Panc1 (cell line): ENCODE results near the gene SDK1. TPM values are rescaled to one million over a fixed set of nuclear protein-coding genes. Genes with fewer than 3 reads are reported as not detected.

Source experiments
- ATAC-seq: fragments of 200-7000 bp; cut with Tn5 transposase; 2 replicates; pipeline ENCODE4 v1.9.1; 2020; ENCODE audit warnings: mild to moderate bottlenecking, moderate library complexity
- BruUV-seq: library from RNA; stranded (reverse); fragments of 400-500 nt; replicated peaks from 2 replicates; lab custom pipeline; 2021; lab: Mats Ljungman, UMichigan
- CTCF ChIA-PET: fragments of 300-600 bp; sonication (Branson Sonifier 250); formaldehyde crosslinking; loops from one replicate; lab custom pipeline; 2022; ENCODE audit warnings: antibody characterized with exemption; lab: Charles Lee
- POLR2A ChIA-PET: fragments of 300-600 bp; sonication (Branson Sonifier 250); formaldehyde crosslinking; loops from one replicate; lab custom pipeline; 2022; ENCODE audit warnings: antibody characterized with exemption; lab: Charles Lee
- DNase-seq: peaks from one replicate; pipeline ENCODE4 v3.0.0-alpha.2; 2010; ENCODE audit warnings: low read depth, low spot score
- H3K27ac ChIP-seq: 2 replicates; pipeline ENCODE4 v1.5.1; 2011; ENCODE audit warnings: mild to moderate bottlenecking, low read length, inconsistent platforms
- H3K27me3 ChIP-seq: fragments of 200-500 bp; sonication (Bioruptor generic); 2 replicates; pipeline ENCODE4 v1.6.0; 2014; ENCODE audit warnings: low read length, inconsistent platforms; ENCODE audit not compliant: control insufficient read depth, insufficient read depth
- H3K36me3 ChIP-seq: fragments of 200-500 bp; sonication (Bioruptor generic); 2 replicates; pipeline ENCODE4 v1.5.1; 2014; ENCODE audit warnings: inconsistent platforms, mild to moderate bottlenecking, low read length, moderate library complexity; ENCODE audit not compliant: control insufficient read depth, insufficient read depth
- H3K4me1 ChIP-seq: 2 replicates; pipeline ENCODE4 v1.5.1; 2011; ENCODE audit warnings: inconsistent platforms, mild to moderate bottlenecking, low read length, moderate library complexity; ENCODE audit not compliant: control insufficient read depth, insufficient read depth
- H3K4me3 ChIP-seq, 2 experiments: 2 replicates each; pipeline ENCODE4 v1.5.1; 2011 to 2012; ENCODE audit warnings: low read depth in 2 of 2, low read length in 2 of 2, mild to moderate bottlenecking in 2 of 2, inconsistent platforms in 1 of 2, moderate library complexity in 1 of 2
- H3K9me3 ChIP-seq: fragments of 200-500 bp; sonication (Bioruptor generic); 2 replicates; pipeline ENCODE4 v1.5.1; 2014; ENCODE audit warnings: low read depth, mild to moderate bottlenecking, inconsistent platforms, low read length, moderate library complexity; ENCODE audit not compliant: control insufficient read depth, insufficient read depth
- POLR2AphosphoS5 ChIP-seq: IDR thresholded peaks from 2 replicates; pipeline ENCODE4 v1.6.1; 2012; ENCODE audit warnings: mild to moderate bottlenecking, low read depth, low read length, moderate library complexity
- SIN3A ChIP-seq: IDR thresholded peaks from 2 replicates; pipeline ENCODE4 v1.6.1; 2012; ENCODE audit warnings: low read depth, mild to moderate bottlenecking, low read length, moderate library complexity, borderline replicate concordance; ENCODE audit not compliant: insufficient read depth
- TCF7L2 ChIP-seq: IDR thresholded peaks from 2 replicates; pipeline ENCODE4 v1.6.1; 2011; ENCODE audit warnings: mild to moderate bottlenecking, low read depth, low read length, inconsistent platforms
- in situ Hi-C: cut with HindIII; loops from 2 replicates; pipeline ENCODE4 v1.10.0; 2016; ENCODE audit warnings: low sequenced_read_pairs, low pct_unique_long_range_greater_than_20kb
- intact Hi-C: fragments of 100-400 bp; cut with micrococcal nuclease; formaldehyde crosslinking; loops from one replicate; pipeline ENCODE4 v1.10.0; 2022; ENCODE audit not compliant: unreplicated experiment
- total RNA-seq: library from RNA; stranded (reverse); gene quantifications from one replicate; pipeline ENCODE4 v1.2.1, GENCODE V29; 2021; ENCODE audit not compliant: unreplicated experiment
- TF ChIP-seq, protein P1 (sequence below): fragments of 450-650 bp; IDR thresholded peaks from 2 replicates; pipeline ENCODE4 v1.5.1; 2017; ENCODE audit warnings: mild to moderate bottlenecking
- TF ChIP-seq, protein P2 (sequence below), 2 experiments: IDR thresholded peaks; 2 replicates each; pipeline ENCODE4 v1.6.1; 2011 to 2012; ENCODE audit warnings: low read depth in 2 of 2, control low read depth in 1 of 2, low read length in 1 of 2, mild to moderate bottlenecking in 1 of 2, moderate library complexity in 1 of 2; ENCODE audit not compliant: insufficient read depth in 1 of 2

SDK1 gene
- total RNA-seq, 1 experiment from 2014 or later, result 47.4 TPM

DNA sequence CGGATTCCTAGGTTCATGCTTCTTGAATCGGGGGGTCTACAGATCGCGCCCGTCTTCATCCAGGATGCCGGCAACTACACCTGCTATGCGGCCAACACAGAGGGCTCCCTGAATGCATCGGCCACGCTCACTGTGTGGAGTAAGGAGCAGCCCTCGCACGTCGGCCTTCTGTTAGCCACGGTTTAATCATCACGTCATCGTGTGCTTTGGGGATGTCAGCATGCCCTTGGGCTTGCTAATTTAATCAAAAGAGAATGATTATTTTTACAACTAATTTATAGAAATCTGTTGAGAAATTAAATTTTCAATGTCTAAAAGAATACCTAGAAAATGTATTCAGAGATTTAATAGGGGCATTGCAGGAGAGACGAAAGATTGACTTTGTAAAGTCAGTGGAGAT, 668.2 kb downstream of the SDK1 start:
- CTCF ChIA-PET, result no interaction called here
- DNase-seq (no peak), ATAC-seq (no peak)
- Histone ChIP-seq H3K36me3 (peaks cover 12% of the 10 kb centered on the region; the same call in 1 of the 2 replicates), H3K4me3 (no peak overlapping the region), H3K9me3 (no peaks in the 10 kb centered on the region), H3K27me3 (no peaks in the 10 kb centered on the region), H3K4me1 (no peaks in the 10 kb centered on the region), H3K27ac (no peak overlapping the region)
- TF ChIP-seq POLR2AphosphoS5, result no peak
- POLR2A ChIA-PET, result interaction anchor here (0.6 kb wide), 1 partner anchor 21 kb away, joined by 3 read pairs; no protein-coding TSS in a partner anchor
- in situ Hi-C loops, result no loop called here
- no TSS peak for BruUV-seq
- intact Hi-C loops, result no loop called here

DNA sequence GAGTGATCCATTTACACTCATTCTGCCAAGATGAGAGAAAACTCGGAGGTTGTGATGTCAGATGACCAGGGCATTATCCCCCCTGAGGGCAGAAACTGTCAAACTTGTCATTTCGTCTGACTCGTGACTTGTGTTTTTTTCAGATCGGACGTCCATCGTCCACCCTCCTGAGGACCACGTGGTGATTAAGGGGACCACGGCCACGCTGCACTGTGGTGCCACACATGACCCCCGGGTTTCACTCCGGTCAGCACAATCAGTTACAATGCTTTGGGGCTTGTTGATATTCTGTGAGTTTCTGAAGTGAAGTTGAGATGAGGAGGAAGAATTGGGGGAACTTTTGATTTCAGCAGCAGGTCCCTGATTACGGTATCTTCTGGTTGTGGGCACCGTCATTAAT, 670.3 kb downstream of the SDK1 start:
- Histone ChIP-seq H3K4me3 (no peak overlapping the region), H3K27ac (no peak overlapping the region), H3K36me3 (peaks cover 10% of the 10 kb centered on the region; the same call in 1 of the 2 replicates), H3K27me3 (no peaks in the 10 kb centered on the region), H3K4me1 (no peaks in the 10 kb centered on the region), H3K9me3 (no peaks in the 10 kb centered on the region)
- no peak for TF ChIP-seq SIN3A
- no peak for TF ChIP-seq TCF7L2
- intact Hi-C loops, result no loop called here
- in situ Hi-C loops, result no loop called here
- no TSS peak for BruUV-seq
- ChIA-PET POLR2A (no interaction called here), CTCF (no interaction called here)
- DNase-seq (no peak), ATAC-seq (no peak)

DNA sequence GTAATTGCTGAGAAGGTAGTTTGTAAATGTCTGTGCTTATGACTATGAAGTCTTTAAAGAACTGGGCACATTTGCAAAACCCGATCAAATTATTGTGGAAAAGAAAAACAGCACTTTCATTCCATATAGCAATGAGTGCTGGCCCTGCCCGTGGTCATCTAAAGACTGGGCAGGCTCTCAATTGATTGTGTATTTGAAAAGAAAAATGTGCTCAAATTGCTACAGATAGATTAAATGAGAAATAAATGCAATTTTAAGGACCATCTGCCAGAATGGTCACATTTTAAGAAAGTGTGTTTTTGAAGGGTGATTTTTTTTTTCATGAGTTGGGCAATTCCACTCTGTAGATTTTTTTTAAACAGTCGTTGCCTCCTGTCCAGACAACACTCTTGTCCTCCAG, 672.2 kb downstream of the SDK1 start:
- DNase-seq, result no peak
- no peak for ATAC-seq
- intact Hi-C loops (no loop called here), in situ Hi-C loops (no loop called here)
- BruUV-seq, result no TSS peak
- H3K27me3 ChIP-seq, result no peaks in the 10 kb centered on the region
- no peaks in the 10 kb centered on the region for H3K9me3 ChIP-seq
- TF ChIP-seq, protein P1, sequence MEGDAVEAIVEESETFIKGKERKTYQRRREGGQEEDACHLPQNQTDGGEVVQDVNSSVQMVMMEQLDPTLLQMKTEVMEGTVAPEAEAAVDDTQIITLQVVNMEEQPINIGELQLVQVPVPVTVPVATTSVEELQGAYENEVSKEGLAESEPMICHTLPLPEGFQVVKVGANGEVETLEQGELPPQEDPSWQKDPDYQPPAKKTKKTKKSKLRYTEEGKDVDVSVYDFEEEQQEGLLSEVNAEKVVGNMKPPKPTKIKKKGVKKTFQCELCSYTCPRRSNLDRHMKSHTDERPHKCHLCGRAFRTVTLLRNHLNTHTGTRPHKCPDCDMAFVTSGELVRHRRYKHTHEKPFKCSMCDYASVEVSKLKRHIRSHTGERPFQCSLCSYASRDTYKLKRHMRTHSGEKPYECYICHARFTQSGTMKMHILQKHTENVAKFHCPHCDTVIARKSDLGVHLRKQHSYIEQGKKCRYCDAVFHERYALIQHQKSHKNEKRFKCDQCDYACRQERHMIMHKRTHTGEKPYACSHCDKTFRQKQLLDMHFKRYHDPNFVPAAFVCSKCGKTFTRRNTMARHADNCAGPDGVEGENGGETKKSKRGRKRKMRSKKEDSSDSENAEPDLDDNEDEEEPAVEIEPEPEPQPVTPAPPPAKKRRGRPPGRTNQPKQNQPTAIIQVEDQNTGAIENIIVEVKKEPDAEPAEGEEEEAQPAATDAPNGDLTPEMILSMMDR, result no peak
- TF ChIP-seq, protein P2, sequence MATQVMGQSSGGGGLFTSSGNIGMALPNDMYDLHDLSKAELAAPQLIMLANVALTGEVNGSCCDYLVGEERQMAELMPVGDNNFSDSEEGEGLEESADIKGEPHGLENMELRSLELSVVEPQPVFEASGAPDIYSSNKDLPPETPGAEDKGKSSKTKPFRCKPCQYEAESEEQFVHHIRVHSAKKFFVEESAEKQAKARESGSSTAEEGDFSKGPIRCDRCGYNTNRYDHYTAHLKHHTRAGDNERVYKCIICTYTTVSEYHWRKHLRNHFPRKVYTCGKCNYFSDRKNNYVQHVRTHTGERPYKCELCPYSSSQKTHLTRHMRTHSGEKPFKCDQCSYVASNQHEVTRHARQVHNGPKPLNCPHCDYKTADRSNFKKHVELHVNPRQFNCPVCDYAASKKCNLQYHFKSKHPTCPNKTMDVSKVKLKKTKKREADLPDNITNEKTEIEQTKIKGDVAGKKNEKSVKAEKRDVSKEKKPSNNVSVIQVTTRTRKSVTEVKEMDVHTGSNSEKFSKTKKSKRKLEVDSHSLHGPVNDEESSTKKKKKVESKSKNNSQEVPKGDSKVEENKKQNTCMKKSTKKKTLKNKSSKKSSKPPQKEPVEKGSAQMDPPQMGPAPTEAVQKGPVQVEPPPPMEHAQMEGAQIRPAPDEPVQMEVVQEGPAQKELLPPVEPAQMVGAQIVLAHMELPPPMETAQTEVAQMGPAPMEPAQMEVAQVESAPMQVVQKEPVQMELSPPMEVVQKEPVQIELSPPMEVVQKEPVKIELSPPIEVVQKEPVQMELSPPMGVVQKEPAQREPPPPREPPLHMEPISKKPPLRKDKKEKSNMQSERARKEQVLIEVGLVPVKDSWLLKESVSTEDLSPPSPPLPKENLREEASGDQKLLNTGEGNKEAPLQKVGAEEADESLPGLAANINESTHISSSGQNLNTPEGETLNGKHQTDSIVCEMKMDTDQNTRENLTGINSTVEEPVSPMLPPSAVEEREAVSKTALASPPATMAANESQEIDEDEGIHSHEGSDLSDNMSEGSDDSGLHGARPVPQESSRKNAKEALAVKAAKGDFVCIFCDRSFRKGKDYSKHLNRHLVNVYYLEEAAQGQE (IDR thresholded peaks at IDR 0.05; ENCODE audit: insufficient read depth in 1 of 2, low read depth in 2 of 2, low read length in 1 of 2), result no peak
- TF ChIP-seq TCF7L2, result no peak
- no peak for TF ChIP-seq SIN3A
- TF ChIP-seq POLR2AphosphoS5, result no peak
- POLR2A ChIA-PET, result no interaction called here
- H3K4me1 ChIP-seq, result no peaks in the 10 kb centered on the region
- peaks cover 10% of the 10 kb centered on the region; the same call in 1 of the 2 replicates for H3K36me3 ChIP-seq
- H3K4me3 ChIP-seq, result no peak overlapping the region
- CTCF ChIA-PET, result no interaction called here
- no peak overlapping the region for H3K27ac ChIP-seq
